ENCODE measurements around the gene DUSP11.

DNA sequence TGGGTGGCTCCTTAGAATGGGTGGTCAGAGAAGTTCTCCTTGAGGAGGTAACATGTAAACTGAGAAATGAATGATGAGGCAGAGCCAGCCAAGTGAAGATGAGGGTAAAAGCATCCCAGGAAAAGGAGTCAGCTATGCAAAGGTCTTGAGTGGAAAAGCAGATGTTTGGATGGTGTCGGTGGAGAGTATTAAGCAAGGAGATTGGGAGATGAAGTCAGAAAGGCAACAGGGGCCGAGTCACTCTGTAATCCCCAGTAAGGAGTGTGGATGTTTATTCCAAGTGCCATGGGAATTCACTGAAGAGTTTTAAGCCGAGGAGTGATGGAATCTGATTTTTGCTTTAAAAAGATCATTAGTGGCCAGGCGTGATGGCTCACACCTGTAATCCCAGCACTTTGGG is 45.5 kb upstream of the DUSP11 start:
- no peak for TF ChIP-seq POLR2A (IDR thresholded peaks at IDR 0.05)
- TF ChIP-seq, protein P1, sequence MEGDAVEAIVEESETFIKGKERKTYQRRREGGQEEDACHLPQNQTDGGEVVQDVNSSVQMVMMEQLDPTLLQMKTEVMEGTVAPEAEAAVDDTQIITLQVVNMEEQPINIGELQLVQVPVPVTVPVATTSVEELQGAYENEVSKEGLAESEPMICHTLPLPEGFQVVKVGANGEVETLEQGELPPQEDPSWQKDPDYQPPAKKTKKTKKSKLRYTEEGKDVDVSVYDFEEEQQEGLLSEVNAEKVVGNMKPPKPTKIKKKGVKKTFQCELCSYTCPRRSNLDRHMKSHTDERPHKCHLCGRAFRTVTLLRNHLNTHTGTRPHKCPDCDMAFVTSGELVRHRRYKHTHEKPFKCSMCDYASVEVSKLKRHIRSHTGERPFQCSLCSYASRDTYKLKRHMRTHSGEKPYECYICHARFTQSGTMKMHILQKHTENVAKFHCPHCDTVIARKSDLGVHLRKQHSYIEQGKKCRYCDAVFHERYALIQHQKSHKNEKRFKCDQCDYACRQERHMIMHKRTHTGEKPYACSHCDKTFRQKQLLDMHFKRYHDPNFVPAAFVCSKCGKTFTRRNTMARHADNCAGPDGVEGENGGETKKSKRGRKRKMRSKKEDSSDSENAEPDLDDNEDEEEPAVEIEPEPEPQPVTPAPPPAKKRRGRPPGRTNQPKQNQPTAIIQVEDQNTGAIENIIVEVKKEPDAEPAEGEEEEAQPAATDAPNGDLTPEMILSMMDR (IDR thresholded peaks at IDR 0.05): no peak
